CD8-positive, alpha-beta memory T cell (primary cell): ENCODE measurements around the gene KCNG4. TPM values are rescaled to one million over a fixed set of nuclear protein-coding genes. Genes with fewer than 3 reads are reported as not detected.

Experiments used
- CTCF ChIA-PET: fragments of 350-600 bp; sonication (Branson Sonifier 250); formaldehyde crosslinking; loops from one replicate; lab custom pipeline; 2021; ENCODE audit warnings: antibody characterized with exemption; lab: Charles Lee
- POLR2A ChIA-PET: fragments of 350-600 bp; sonication (Branson Sonifier 250); formaldehyde crosslinking; loops from one replicate; lab custom pipeline; 2021; ENCODE audit warnings: antibody characterized with exemption; lab: Charles Lee
- DNase-seq, 5 donors: peaks; one replicate each; pipeline versions ENCODE4 v3.0.0 to v3.0.0-alpha.2; 2020 to 2022; ENCODE audit warnings: mixed read lengths in 1 of 5
- H3K27ac ChIP-seq: one replicate; pipeline ENCODE4 v1.7.0; 2013; ENCODE audit warnings: low read depth, mild to moderate bottlenecking, low read length, moderate library complexity
- H3K27me3 ChIP-seq: 2 replicates; pipeline ENCODE4 v1.7.0; 2013; ENCODE audit warnings: low read length, mild to moderate bottlenecking; ENCODE audit not compliant: insufficient read depth, poor library complexity, severe bottlenecking
- H3K36me3 ChIP-seq: 2 replicates; pipeline ENCODE4 v1.7.0; 2013; ENCODE audit warnings: mild to moderate bottlenecking, low read length, moderate library complexity; ENCODE audit not compliant: insufficient read depth
- H3K4me1 ChIP-seq: 2 replicates; pipeline ENCODE4 v1.7.0; 2013; ENCODE audit warnings: mild to moderate bottlenecking, low read length, moderate library complexity; ENCODE audit not compliant: insufficient read depth
- H3K4me3 ChIP-seq: 2 replicates; pipeline ENCODE4 v1.7.0; 2013; ENCODE audit warnings: mild to moderate bottlenecking, low read length
- H3K9me3 ChIP-seq: 2 replicates; pipeline ENCODE4 v1.7.0; 2013; ENCODE audit warnings: mild to moderate bottlenecking, low read length
- H3K27ac Mint-ChIP-seq, 8 donors: one replicate each; pipeline ENCODE4 v1.8.0; 2020 to 2021; ENCODE audit warnings: mixed read lengths in 8 of 8, mild to moderate bottlenecking in 6 of 8, inconsistent platforms in 3 of 8, moderate library complexity in 3 of 8
- H3K27me3 Mint-ChIP-seq, 2 donors: one replicate each; pipeline ENCODE4 v1.8.0; 2020 to 2021; ENCODE audit warnings: mixed read lengths in 2 of 2, mild to moderate bottlenecking in 1 of 2, moderate library complexity in 1 of 2
- H3K36me3 Mint-ChIP-seq, 3 donors: one replicate each; pipeline ENCODE4 v1.8.0; 2020 to 2021; ENCODE audit warnings: mixed read lengths in 3 of 3, inconsistent platforms in 1 of 3, mild to moderate bottlenecking in 1 of 3
- H3K4me1 Mint-ChIP-seq, 3 donors: one replicate each; pipeline ENCODE4 v1.8.0; 2020 to 2021; ENCODE audit warnings: mixed read lengths in 3 of 3, inconsistent platforms in 1 of 3, mild to moderate bottlenecking in 1 of 3
- H3K4me3 Mint-ChIP-seq, 7 donors: one replicate each; pipeline ENCODE4 v1.8.0; 2020 to 2021; ENCODE audit warnings: mixed read lengths in 7 of 7, mild to moderate bottlenecking in 6 of 7, moderate library complexity in 4 of 7, inconsistent platforms in 2 of 7
- H3K9me3 Mint-ChIP-seq, 5 donors: one replicate each; pipeline ENCODE4 v1.8.0; 2020 to 2022; ENCODE audit warnings: mixed read lengths in 5 of 5, mild to moderate bottlenecking in 3 of 5, moderate library complexity in 2 of 5, inconsistent platforms in 1 of 5
- polyA plus RNA-seq: library from polyadenylated mRNA; unstranded; fragments of 300-500 nt; fragmentation: Illumina TruSeq; gene quantifications from one replicate; pipeline ENCODE4 v1.2.3, GENCODE V29; 2021
- total RNA-seq, 2 experiments: library from RNA; stranded (reverse); gene quantifications; one replicate each; pipeline ENCODE4 v1.2.3, GENCODE V29; 2021

Gene KCNG4
- total and polyA plus RNA-seq, 3 experiments from 2014 or later: not detected

- Histone ChIP-seq H3K9me3 (no peaks in the 10 kb centered on the region), H3K27ac (no peak overlapping the region), H3K27me3 (no peaks in the 10 kb centered on the region), H3K36me3 (peaks cover 9% of the 10 kb centered on the region), H3K4me3 (no peak overlapping the region), H3K4me1 (no peaks in the 10 kb centered on the region)
- CTCF ChIA-PET: interaction anchor here (1.0 to 1.1 kb wide), 2 partner anchors 9 to 328 kb away, joined by 3 to 5 read pairs; partner anchors contain the start of gene TAF1C
- Mint-ChIP-seq H3K36me3 (peaks cover 0 to 51% (median 3%) of the 10 kb centered on the region in 3 donors), H3K27ac (peak overlapping the region in 1 of 8 donors; percentile 29), H3K4me1 (peaks cover 0 to 6% (median 5%) of the 10 kb centered on the region in 3 donors), H3K9me3 (no peaks in the 10 kb centered on the region), H3K4me3 (no peak overlapping the region), H3K27me3 (no peaks in the 10 kb centered on the region)
- POLR2A ChIA-PET: no interaction called here
- DNase-seq: no peak
Measured at GRCh38 chr16:84178146-84178765, 61.6 kb downstream of the KCNG4 start.

DNA sequence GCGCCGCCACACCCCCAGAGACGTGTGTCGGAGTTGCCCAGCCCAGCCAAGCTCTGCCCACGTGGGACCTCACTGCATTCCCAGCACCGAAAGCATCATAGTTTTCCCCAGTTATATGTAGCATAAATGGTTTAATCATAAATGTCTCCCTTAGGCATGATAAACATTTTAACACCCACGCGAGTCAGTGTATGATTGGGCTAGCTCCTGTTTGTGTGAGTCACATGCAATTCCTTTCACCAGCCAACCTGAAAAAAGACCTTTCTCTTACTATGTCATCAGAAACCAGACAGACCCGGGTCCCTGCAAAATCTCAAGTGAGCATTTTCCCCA is 62.1 kb downstream of the KCNG4 start:
- Histone ChIP-seq H3K27me3 (no peaks in the 10 kb centered on the region), H3K9me3 (no peaks in the 10 kb centered on the region), H3K36me3 (peaks cover 8% of the 10 kb centered on the region), H3K27ac (no peak overlapping the region), H3K4me1 (no peaks in the 10 kb centered on the region), H3K4me3 (no peak overlapping the region)
- Mint-ChIP-seq H3K4me1 (peaks cover 0 to 6% (median 5%) of the 10 kb centered on the region in 3 donors), H3K27me3 (peaks cover 0 to 2% of the 10 kb centered on the region in 2 donors), H3K27ac (peak overlapping the region in 1 of 8 donors; percentile 49), H3K36me3 (peaks cover 0 to 46% (median under 1%) of the 10 kb centered on the region in 3 donors), H3K4me3 (no peak overlapping the region), H3K9me3 (no peaks in the 10 kb centered on the region)
- ChIA-PET CTCF (interaction anchor here (1.0 to 1.1 kb wide), 2 partner anchors 9 to 329 kb away, joined by 3 to 5 read pairs; partner anchors contain the start of gene TAF1C), POLR2A (no interaction called here)
- DNase-seq: no peak

GRCh38 chr16:84176192-84177053 is 63.4 kb downstream of the KCNG4 start:
- Histone ChIP-seq H3K36me3 (no peaks in the 10 kb centered on the region), H3K4me1 (no peaks in the 10 kb centered on the region), H3K27ac (no peak overlapping the region), H3K4me3 (no peak overlapping the region), H3K27me3 (no peaks in the 10 kb centered on the region), H3K9me3 (no peaks in the 10 kb centered on the region)
- Mint-ChIP-seq H3K9me3 (no peaks in the 10 kb centered on the region), H3K27ac (no peak overlapping the region), H3K27me3 (peaks cover 3 to 4% of the 10 kb centered on the region in 2 donors), H3K4me3 (no peak overlapping the region), H3K36me3 (peaks cover 0 to 33% (median 0%) of the 10 kb centered on the region in 3 donors), H3K4me1 (peaks cover 0 to 6% (median 5%) of the 10 kb centered on the region in 3 donors)
- ChIA-PET CTCF (interaction anchor here (0.9 to 1.9 kb wide), 5 partner anchors 10 to 116 kb away, joined by 3 to 10 read pairs (median 6); partner anchors contain the start of gene TAF1C), POLR2A (no interaction called here)
- no peak for DNase-seq

GRCh38 chr16:84175350-84176081 is 64.3 kb downstream of the KCNG4 start:
- Mint-ChIP-seq H3K36me3 (peaks cover 0 to 25% (median 0%) of the 10 kb centered on the region in 3 donors), H3K27me3 (peaks cover 3 to 7% of the 10 kb centered on the region in 2 donors), H3K27ac (peak overlapping the region in 2 of 8 donors; percentile 31 to 78), H3K4me1 (peaks cover 0 to 6% (median 5%) of the 10 kb centered on the region in 3 donors), H3K4me3 (no peak overlapping the region), H3K9me3 (no peaks in the 10 kb centered on the region)
- no peaks in the 10 kb centered on the region for H3K9me3 ChIP-seq
- POLR2A ChIA-PET: no interaction called here
- H3K27me3 ChIP-seq: no peaks in the 10 kb centered on the region
- H3K36me3 ChIP-seq: no peaks in the 10 kb centered on the region
- DNase-seq: peak in 4 of 5 donors; percentile 20 to 37 (median 28)
- H3K4me1 ChIP-seq: no peaks in the 10 kb centered on the region
- H3K4me3 ChIP-seq: no peak overlapping the region
- no peak overlapping the region for H3K27ac ChIP-seq
- CTCF ChIA-PET: interaction anchor here (0.8 to 1.9 kb wide), 7 partner anchors 8 to 219 kb away, joined by 3 to 10 read pairs (median 4); partner anchors contain the start of gene TAF1C

DNA sequence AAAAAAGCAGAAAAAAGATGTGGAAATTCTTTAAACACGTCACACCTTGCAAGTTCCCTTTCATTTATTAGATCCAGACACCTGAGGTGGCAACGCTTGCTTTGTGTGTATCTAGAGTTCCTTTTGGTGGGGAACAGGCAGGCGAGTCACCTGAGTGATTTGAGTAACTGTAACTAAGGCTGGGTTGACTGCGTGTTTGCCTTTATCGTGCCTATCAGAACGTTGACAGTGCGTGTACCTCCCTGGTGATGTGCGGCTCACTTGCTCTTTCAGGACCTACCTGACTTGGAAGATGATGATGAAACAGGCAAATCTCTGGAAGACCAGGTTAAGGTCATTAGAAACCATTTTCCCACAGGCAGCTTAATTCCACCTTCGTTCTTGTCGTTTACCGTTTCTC is 65.4 kb downstream of the KCNG4 start:
- Mint-ChIP-seq H3K9me3 (no peaks in the 10 kb centered on the region), H3K27ac (no peak overlapping the region), H3K36me3 (peaks cover 0 to 17% (median 0%) of the 10 kb centered on the region in 3 donors), H3K4me3 (no peak overlapping the region), H3K27me3 (peaks cover 10 to 16% of the 10 kb centered on the region in 2 donors), H3K4me1 (peaks cover 0 to 6% (median 5%) of the 10 kb centered on the region in 3 donors)
- CTCF ChIA-PET: interaction anchor here (0.8 to 2.3 kb wide), 5 partner anchors 9 to 218 kb away, joined by 3 to 10 read pairs (median 6); partner anchors contain the start of gene TAF1C
- POLR2A ChIA-PET: no interaction called here
- Histone ChIP-seq H3K27ac (no peak overlapping the region), H3K9me3 (no peaks in the 10 kb centered on the region), H3K4me1 (no peaks in the 10 kb centered on the region), H3K36me3 (no peaks in the 10 kb centered on the region), H3K4me3 (no peak overlapping the region), H3K27me3 (no peaks in the 10 kb centered on the region)
- DNase-seq: no peak

DNA sequence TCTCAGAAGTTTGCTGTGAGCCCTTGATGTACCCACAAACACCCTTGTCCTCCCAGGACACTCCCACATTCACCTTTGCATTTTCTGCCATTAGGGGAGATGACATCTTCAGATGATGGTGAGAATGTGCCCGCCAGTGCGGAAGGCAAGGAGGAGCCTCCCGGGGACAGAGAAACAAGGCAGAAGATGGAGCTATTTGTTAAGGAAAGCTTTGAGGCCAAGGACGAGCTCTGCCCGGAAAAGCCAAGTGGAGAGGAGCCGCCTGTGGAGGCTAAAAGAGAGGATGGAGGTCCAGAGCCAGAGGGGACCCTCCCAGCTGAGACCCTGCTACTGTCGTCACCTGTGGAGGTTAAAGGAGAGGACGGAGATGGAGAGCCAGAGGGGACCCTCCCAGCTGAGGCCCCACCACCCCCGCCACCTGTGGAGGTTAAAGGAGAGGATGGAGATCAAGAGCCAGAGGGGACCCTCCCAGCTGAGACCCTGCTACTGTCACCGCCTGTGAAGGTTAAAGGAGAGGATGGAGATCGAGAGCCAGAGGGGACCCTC is 70.0 kb downstream of the KCNG4 start:
- Histone ChIP-seq H3K4me1 (no peaks in the 10 kb centered on the region), H3K36me3 (no peaks in the 10 kb centered on the region), H3K9me3 (no peaks in the 10 kb centered on the region), H3K4me3 (no peak overlapping the region), H3K27ac (no peak overlapping the region), H3K27me3 (no peaks in the 10 kb centered on the region)
- ChIA-PET CTCF (interaction anchor here (3.3 kb wide), 1 partner anchor 17 kb away, joined by 12 read pairs; the partner anchor contains the start of gene TAF1C), POLR2A (no interaction called here)
- no peak overlapping the region for H3K4me3 Mint-ChIP-seq
- no peaks in the 10 kb centered on the region for H3K9me3 Mint-ChIP-seq
- peaks cover 17 to 38% of the 10 kb centered on the region in 2 donors for H3K27me3 Mint-ChIP-seq
- no peak overlapping the region for H3K27ac Mint-ChIP-seq
- H3K4me1 Mint-ChIP-seq: no peaks in the 10 kb centered on the region
- DNase-seq: no peak
- H3K36me3 Mint-ChIP-seq: no peaks in the 10 kb centered on the region
